Fibroblast of peridontal ligament (primary cell): ENCODE data around the gene NEUROG2.
"Not testable (repeated sequence)": the region's sequence is repeated elsewhere in the genome, so short reads cannot be mapped to it uniquely, and the experiment has no call there.

Experiments
- DNase-seq: peaks from one replicate; pipeline ENCODE4 v3.0.0-alpha.2; 2010; ENCODE audit errors: extremely low read depth

The NEUROG2 gene

GRCh38 chr4:112490808-112491207 lies 25.2 kb downstream of the NEUROG2 start:
- DNase-seq: not testable (repeated sequence)

GRCh38 chr4:112485930-112486329 lies 30.1 kb downstream of the NEUROG2 start:
- no peak for DNase-seq

GRCh38 chr4:112473985-112474384 lies 42.0 kb downstream of the NEUROG2 start:
- DNase-seq: no peak

GRCh38 chr4:112472318-112472717 lies 43.7 kb downstream of the NEUROG2 start:
- no peak for DNase-seq
